A549 (cell line): ENCODE data around the gene RASSF3. TPM values are rescaled to one million over a fixed set of nuclear protein-coding genes. Genes with fewer than 3 reads are reported as not detected.

Source experiments
- ATAC-seq, 2 experiments: fragments of 200-7000 bp in 1 of 2; fragments of >200 bp in 1 of 2; cut with Nextera tagmentation in 1 of 2; cut with Tn5 transposase in 1 of 2; 3 replicates each; pipeline versions ENCODE4 v1.8.0 to v1.9.1; 2018 to 2020; ENCODE audit warnings: mild to moderate bottlenecking in 1 of 2, moderate library complexity in 1 of 2
- CTCF ChIA-PET: fragments of 300-600 bp; sonication (Branson Sonifier 250); formaldehyde crosslinking; extraction: SDS; loops from one replicate; lab custom pipeline; 2021; ENCODE audit warnings: antibody characterized with exemption, inconsistent platforms; lab: Yijun Ruan, JAX
- POLR2A ChIA-PET: fragments of 350-600 bp; formaldehyde crosslinking; extraction: SDS; loops from one replicate; lab custom pipeline; 2021; ENCODE audit warnings: antibody characterized with exemption, inconsistent platforms; lab: Yijun Ruan, JAX
- DNase-seq, 2 experiments: peaks; one replicate each; pipeline versions ENCODE4 v3.0.0 to v3.0.0-alpha.2; 2011 to 2016; ENCODE audit warnings: low read depth in 1 of 2, low spot score in 1 of 2
- FAIRE-seq: peaks from 2 replicates; lab custom pipeline; 2011; peaks lifted over from hg19 to GRCh38; lab: Jason Lieb, UNC
- H3K27ac ChIP-seq, 2 experiments: fragments of >200 bp; sonication (Bioruptor Twin); formaldehyde crosslinking; 3 replicates each; pipeline ENCODE4 v1.5.1; 2016 to 2017
- H3K4me1 ChIP-seq: fragments of >200 bp; sonication (Bioruptor Twin); formaldehyde crosslinking; 3 replicates; pipeline ENCODE4 v1.6.1; 2016
- H3K4me2 ChIP-seq: fragments of >200 bp; sonication (Bioruptor Twin); formaldehyde crosslinking; 3 replicates; pipeline ENCODE4 v1.6.1; 2016
- H3K4me3 ChIP-seq: fragments of >200 bp; sonication (Bioruptor Twin); formaldehyde crosslinking; 3 replicates; pipeline ENCODE4 v1.5.1; 2016
- H3K9me3 ChIP-seq: fragments of >200 bp; sonication (Bioruptor Twin); formaldehyde crosslinking; 3 replicates; pipeline ENCODE4 v1.6.1; 2016
- CBX2 ChIP-seq: fragments of 200-600 bp; sonication (generic); IDR thresholded peaks from 2 replicates; pipeline ENCODE4 v1.6.1; 2016; ENCODE audit warnings: low read depth, mild to moderate bottlenecking, borderline replicate concordance
- CBX8 ChIP-seq: fragments of 200-600 bp; sonication (generic); IDR thresholded peaks from 2 replicates; pipeline ENCODE4 v1.6.1; 2016
- CEBPB ChIP-seq, 2 experiments: fragments of >200 bp in 1 of 2; sonication (Bioruptor Twin) in 1 of 2; formaldehyde crosslinking in 1 of 2; IDR thresholded peaks; 2 replicates each; pipeline ENCODE4 v1.6.1; 2012 to 2016
- EHMT2 ChIP-seq: fragments of 200-600 bp; sonication (generic); IDR thresholded peaks from 2 replicates; pipeline ENCODE4 v1.6.1; 2016; ENCODE audit warnings: antibody characterized with exemption, low read depth, mild to moderate bottlenecking, moderate library complexity
- GATA3 ChIP-seq: IDR thresholded peaks from 2 replicates; pipeline ENCODE4 v1.6.1; 2012; ENCODE audit warnings: borderline replicate concordance
- HOXB13 ChIP-seq: fragments of 250-450 bp; sonication (Bioruptor Pico); IDR thresholded peaks from 2 replicates; pipeline ENCODE4 v1.5.0; 2020; ENCODE audit warnings: low read depth, mild to moderate bottlenecking, moderate library complexity
- HOXB5 ChIP-seq: fragments of 250-450 bp; sonication (Bioruptor Pico); IDR thresholded peaks from 2 replicates; pipeline ENCODE4 v1.5.0; 2020; ENCODE audit warnings: mild to moderate bottlenecking, moderate library complexity
- JUN ChIP-seq, 2 experiments: fragments of >200 bp; sonication (Bioruptor Twin); formaldehyde crosslinking; IDR thresholded peaks; 2 replicates in 1 of 2; 3 replicates in 1 of 2; pipeline ENCODE4 v1.6.1; 2016 to 2017
- MYC ChIP-seq: IDR thresholded peaks from 2 replicates; pipeline ENCODE4 v1.6.1; 2012; ENCODE audit warnings: mild to moderate bottlenecking, inconsistent platforms, low read length, improper control_type of control experiment, borderline replicate concordance
- PHF8 ChIP-seq: fragments of 200-600 bp; sonication (generic); IDR thresholded peaks from 2 replicates; pipeline ENCODE4 v1.6.1; 2016; ENCODE audit warnings: low read depth, mild to moderate bottlenecking, antibody characterized with exemption, moderate library complexity, borderline replicate concordance
- POLR2A ChIP-seq: IDR thresholded peaks from 2 replicates; pipeline ENCODE4 v1.6.1; 2012; ENCODE audit warnings: mild to moderate bottlenecking, low read length
- RCOR1 ChIP-seq: fragments of 150-350 bp; IDR thresholded peaks from 2 replicates; pipeline ENCODE4 v1.6.1; 2014; ENCODE audit warnings: antibody characterized with exemption, low read length, low read depth
- RFX5 ChIP-seq: fragments of 450-650 bp; IDR thresholded peaks from 2 replicates; pipeline ENCODE4 v1.7.1; 2014; ENCODE audit warnings: antibody characterized with exemption, mild to moderate bottlenecking, moderate library complexity
- TFCP2L1 ChIP-seq: fragments of 250-450 bp; sonication (Bioruptor Pico); IDR thresholded peaks from 2 replicates; pipeline ENCODE4 v1.5.0; 2021; ENCODE audit warnings: mild to moderate bottlenecking
- ZC3H11A ChIP-seq: fragments of 450-650 bp; IDR thresholded peaks from 2 replicates; pipeline ENCODE4 v1.6.1; 2014; ENCODE audit warnings: antibody characterized with exemption, mild to moderate bottlenecking
- ZNF302 ChIP-seq: fragments of 250-450 bp; sonication (Bioruptor Pico); IDR thresholded peaks from 2 replicates; pipeline ENCODE4 v1.9.0; 2021; ENCODE audit warnings: inconsistent platforms, mild to moderate bottlenecking, moderate library complexity
- ZSCAN20 ChIP-seq: fragments of 250-450 bp; sonication (Bioruptor Pico); IDR thresholded peaks from 2 replicates; pipeline ENCODE4 v1.8.0; 2022; ENCODE audit warnings: mild to moderate bottlenecking, moderate library complexity
- WGBS: methylation state at CpG from one replicate; pipeline ENCODE4 v1.1.6; 2017; ENCODE audit errors: missing lambda C conversion rate; 5-methylcytosine and 5-hydroxymethylcytosine counted together
- polyA minus RNA-seq: library from RNA; depleted of rRNA, polyadenylated mRNA; stranded (reverse); fragments of >200 nt; gene quantifications from 2 replicates; pipeline ENCODE4 v1.2.3, GENCODE V29; 2011; rRNA and poly(A)+ RNA removed
- polyA plus RNA-seq, 4 experiments: library from polyadenylated mRNA; depleted of rRNA in 3 of 4; stranded (reverse); fragments of >200 nt; fragmentation: RNase III in 1 of 4; extraction: RNeasy Plus Mini Kit Qiagen cat#74134 plus additional on column Dnase treatment in 1 of 4; gene quantifications; 2 replicates in 3 of 4; 3 replicates in 1 of 4; pipeline ENCODE4 v1.2.3, GENCODE V29; 2011 to 2017
- TF ChIP-seq, protein P1 (sequence below): fragments of >200 bp; sonication (Bioruptor Twin); formaldehyde crosslinking; IDR thresholded peaks from 3 replicates; pipeline ENCODE4 v1.5.1; 2016
- TF ChIP-seq, protein P2 (sequence below): IDR thresholded peaks from 2 replicates; pipeline ENCODE4 v1.6.1; 2012

RASSF3 gene, protein sequence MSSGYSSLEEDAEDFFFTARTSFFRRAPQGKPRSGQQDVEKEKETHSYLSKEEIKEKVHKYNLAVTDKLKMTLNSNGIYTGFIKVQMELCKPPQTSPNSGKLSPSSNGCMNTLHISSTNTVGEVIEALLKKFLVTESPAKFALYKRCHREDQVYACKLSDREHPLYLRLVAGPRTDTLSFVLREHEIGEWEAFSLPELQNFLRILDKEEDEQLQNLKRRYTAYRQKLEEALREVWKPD
- polyA plus RNA-seq (2011; rRNA removed), result 35.4 and 40.1 TPM in 2 replicates
- polyA plus RNA-seq (2012; cell fraction: cytosol; rRNA removed), result 15.4 and 24.1 TPM in 2 replicates
- polyA plus RNA-seq (2012; cell fraction: nucleus; rRNA removed), result 9.9 and 12.2 TPM in 2 replicates
- 19.6 to 20.5 TPM (median 19.7 TPM) in 3 replicates for polyA plus RNA-seq (2017; fragmentation: RNase III; extraction: RNeasy Plus Mini Kit Qiagen cat#74134 plus additional on column Dnase treatment)
- 58.8 and 66.8 TPM in 2 replicates for polyA minus RNA-seq

DNA sequence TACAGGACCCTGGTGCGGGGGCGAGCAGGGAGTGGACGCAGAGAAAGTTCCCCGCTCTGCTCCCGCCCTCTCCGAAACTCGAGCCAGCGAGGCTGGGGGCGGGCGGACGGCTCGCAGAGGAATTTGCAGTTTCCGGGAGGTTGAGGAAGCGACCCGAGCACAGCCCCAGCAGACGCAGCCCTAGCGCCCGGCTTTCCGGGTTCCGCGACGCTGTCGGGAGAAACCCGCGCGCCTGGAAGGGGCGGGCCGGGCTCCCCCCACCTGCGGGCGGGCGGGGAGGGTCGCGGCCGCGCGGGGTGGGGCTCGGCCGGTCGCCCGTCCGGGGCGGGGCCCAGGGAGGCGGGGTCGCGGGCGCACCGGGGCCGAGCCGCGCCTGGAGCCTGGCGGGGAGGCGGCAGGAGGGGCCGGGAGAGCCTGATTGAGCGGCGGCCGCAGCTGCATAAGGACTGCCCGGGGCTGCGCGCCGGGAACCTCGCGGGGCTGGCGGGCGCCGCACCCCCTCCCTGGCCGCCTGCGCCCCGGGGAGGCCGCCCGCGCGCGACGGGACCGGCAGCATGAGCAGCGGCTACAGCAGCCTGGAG is at the start of gene RASSF3:
RASSF3 (plus strand) TSS at position 417 of the 581 bp plus-strand sequence; CDS start at position 555, 138 bp downstream.
- TF ChIP-seq, protein P1, sequence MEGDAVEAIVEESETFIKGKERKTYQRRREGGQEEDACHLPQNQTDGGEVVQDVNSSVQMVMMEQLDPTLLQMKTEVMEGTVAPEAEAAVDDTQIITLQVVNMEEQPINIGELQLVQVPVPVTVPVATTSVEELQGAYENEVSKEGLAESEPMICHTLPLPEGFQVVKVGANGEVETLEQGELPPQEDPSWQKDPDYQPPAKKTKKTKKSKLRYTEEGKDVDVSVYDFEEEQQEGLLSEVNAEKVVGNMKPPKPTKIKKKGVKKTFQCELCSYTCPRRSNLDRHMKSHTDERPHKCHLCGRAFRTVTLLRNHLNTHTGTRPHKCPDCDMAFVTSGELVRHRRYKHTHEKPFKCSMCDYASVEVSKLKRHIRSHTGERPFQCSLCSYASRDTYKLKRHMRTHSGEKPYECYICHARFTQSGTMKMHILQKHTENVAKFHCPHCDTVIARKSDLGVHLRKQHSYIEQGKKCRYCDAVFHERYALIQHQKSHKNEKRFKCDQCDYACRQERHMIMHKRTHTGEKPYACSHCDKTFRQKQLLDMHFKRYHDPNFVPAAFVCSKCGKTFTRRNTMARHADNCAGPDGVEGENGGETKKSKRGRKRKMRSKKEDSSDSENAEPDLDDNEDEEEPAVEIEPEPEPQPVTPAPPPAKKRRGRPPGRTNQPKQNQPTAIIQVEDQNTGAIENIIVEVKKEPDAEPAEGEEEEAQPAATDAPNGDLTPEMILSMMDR, result no peak
- TF ChIP-seq JUN (IDR thresholded peaks at IDR 0.05) (peak in 1 of 2 experiments; percentile 62; a peak in 3 of 5 replicates), CEBPB (IDR thresholded peaks at IDR 0.05) (no peak), POLR2A (peak; percentile 54), ZNF302 (CRISPR knock-in tag) (no peak), CBX8 (no peak), MYC (0 out of 2 replicates have a peak, but pooled peaks have one; percentile 31)
- DNase-seq, result peak; percentile 53 to 71
- WGBS, result 2% methylated on average over 6 of the region's 76 CpGs
- Histone ChIP-seq H3K4me2 (peak within 1 kb of the TSS; percentile 76), H3K27ac (peak within 1 kb of the TSS; percentile 83 to 96), H3K4me3 (peak within 1 kb of the TSS; percentile 73), H3K9me3 (no peaks in the 10 kb centered on the region), H3K4me1 (peaks cover 19% of the 10 kb centered on the region)
- no peak for FAIRE-seq
- ChIA-PET CTCF (interaction anchor here (0.6 to 10.3 kb wide), 15 partner anchors 9 to 607 kb away, joined by 3 to 123 read pairs (median 4); no protein-coding TSS in a partner anchor), POLR2A (interaction anchor here (0.6 to 2.1 kb wide), 7 partner anchors 15 to 120 kb away, joined by 3 to 12 read pairs (median 8); no protein-coding TSS in a partner anchor)
- ATAC-seq, result peak; percentile 60 to 68

DNA sequence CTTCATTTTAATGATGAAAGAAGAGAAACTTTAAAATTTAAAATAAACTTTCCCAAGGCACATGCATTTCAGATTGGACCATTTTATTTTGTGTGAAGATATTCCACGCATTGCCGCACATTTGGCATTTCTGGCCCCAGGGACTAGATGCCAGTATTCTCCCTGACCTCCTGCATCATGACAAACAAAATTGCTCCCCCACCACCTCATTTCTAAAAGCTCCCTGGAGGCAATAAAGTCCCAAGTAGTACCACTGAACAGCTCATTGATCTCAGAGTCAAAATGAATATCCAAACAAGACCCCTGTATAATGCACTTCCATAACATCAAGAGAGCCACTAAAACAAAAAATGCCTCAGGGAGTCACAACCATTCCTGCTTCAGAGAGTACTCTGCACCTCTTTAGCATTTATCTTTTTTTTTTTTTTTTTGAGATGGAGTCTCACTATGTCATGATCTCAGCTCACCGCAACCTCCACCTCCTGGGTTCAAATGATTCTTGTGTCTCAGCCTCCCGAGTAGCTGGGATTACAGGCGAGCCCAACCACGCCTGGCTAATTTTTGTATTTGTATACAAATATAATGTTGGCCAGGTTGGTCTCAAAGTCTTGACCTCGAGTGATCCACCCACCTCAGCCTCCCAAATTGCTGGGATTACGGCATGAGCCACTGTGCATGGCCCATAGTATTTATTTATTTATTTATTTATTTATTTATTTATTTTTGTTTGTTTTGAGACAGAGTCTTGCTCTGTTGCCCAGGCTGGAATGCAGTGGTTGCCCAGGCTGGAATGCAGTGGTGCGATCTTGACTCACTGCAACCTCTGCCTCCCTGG is 48.8 kb upstream of the RASSF3 start:
- Histone ChIP-seq H3K9me3 (no peaks in the 10 kb centered on the region), H3K4me1 (peaks cover 19% of the 10 kb centered on the region), H3K4me3 (no peak overlapping the region), H3K4me2 (peak overlapping the region; percentile 66), H3K27ac (peak overlapping the region; percentile 36 to 58; a peak in 4 of 6 replicates)
- 69% methylated on average over 9 of the region's 9 CpGs for WGBS
- no peak for TF ChIP-seq ZSCAN20 (CRISPR knock-in tag)
- TF ChIP-seq CBX2, result no peak
- TF ChIP-seq, protein P2, sequence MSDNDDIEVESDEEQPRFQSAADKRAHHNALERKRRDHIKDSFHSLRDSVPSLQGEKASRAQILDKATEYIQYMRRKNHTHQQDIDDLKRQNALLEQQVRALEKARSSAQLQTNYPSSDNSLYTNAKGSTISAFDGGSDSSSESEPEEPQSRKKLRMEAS, result no peak
- TF ChIP-seq RFX5, result no peak
- no peak for TF ChIP-seq HOXB5 (CRISPR knock-in tag)
- TF ChIP-seq GATA3, result no peak
- no peak for TF ChIP-seq PHF8
- no peak for TF ChIP-seq CEBPB (IDR thresholded peaks at IDR 0.05)
- no peak for TF ChIP-seq HOXB13 (CRISPR knock-in tag)
- TF ChIP-seq JUN (IDR thresholded peaks at IDR 0.05), result 0 out of 5 replicates have a peak, but pooled peaks of 1 of the 2 experiments have one; percentile 32
- TF ChIP-seq RCOR1, result no peak
- TF ChIP-seq EHMT2, result no peak
- no peak for TF ChIP-seq ZNF302 (CRISPR knock-in tag)
- peak; percentile 58 for TF ChIP-seq ZC3H11A
- TF ChIP-seq TFCP2L1 (CRISPR knock-in tag), result no peak
- ChIA-PET POLR2A (interaction anchor here (1.0 kb wide), 1 partner anchor 64 kb away, joined by 3 read pairs; no protein-coding TSS in a partner anchor), CTCF (interaction anchor here (0.6 to 22.9 kb wide), 9 partner anchors 9 to 131 kb away, joined by 3 to 342 read pairs (median 3); partner anchors contain the start of gene RASSF3)
- no peak for FAIRE-seq
- no peak for DNase-seq
- peak; percentile 12 to 22; a peak in 3 of 6 replicates for ATAC-seq
